ENCODE data around the gene EGR4.

EGR4 gene

GRCh38 chr2:73258913-73259215, 34.5 kb downstream of the EGR4 start:
- Histone ChIP-seq H3K4me1 (ENCODE audit: insufficient read depth, insufficient read length) (peaks cover 3% of the 10 kb centered on the region), H3K27me3 (ENCODE audit: insufficient read depth, insufficient read length) (no peaks in the 10 kb centered on the region), H3K9me3 (ENCODE audit: insufficient read depth, low read length) (no peaks in the 10 kb centered on the region), H3K36me3 (ENCODE audit: insufficient read depth, insufficient read length, low read length) (peaks cover 11% of the 10 kb centered on the region), H3K4me3 (ENCODE audit: insufficient read length, low read depth) (no peak overlapping the region), H3K9ac (ENCODE audit: insufficient read length, low read depth) (no peak overlapping the region)
- TF ChIP-seq ZNF274 (IDR thresholded peaks at IDR 0.05; ENCODE audit: low read depth, low read length) = no peak
- no peak for TF ChIP-seq YY1 (IDR thresholded peaks at IDR 0.05; ENCODE audit: insufficient read depth, insufficient read length)
- TF ChIP-seq SUZ12 (IDR thresholded peaks at IDR 0.05; ENCODE audit: extremely low read depth, insufficient read depth, insufficient read length) = no peak
- no peak for DNase-seq (ENCODE audit: low read depth, low spot score)

- Histone ChIP-seq H3K4me1 (ENCODE audit: insufficient read depth, insufficient read length) (peaks cover 3% of the 10 kb centered on the region), H3K9me3 (ENCODE audit: insufficient read depth, low read length) (no peaks in the 10 kb centered on the region), H3K36me3 (ENCODE audit: insufficient read depth, insufficient read length, low read length) (peaks cover 17% of the 10 kb centered on the region), H3K9ac (ENCODE audit: insufficient read length, low read depth) (no peak overlapping the region), H3K27me3 (ENCODE audit: insufficient read depth, insufficient read length) (no peaks in the 10 kb centered on the region), H3K4me3 (ENCODE audit: insufficient read length, low read depth) (no peak overlapping the region)
- TF ChIP-seq YY1 (IDR thresholded peaks at IDR 0.05; ENCODE audit: insufficient read depth, insufficient read length) (no peak), SUZ12 (IDR thresholded peaks at IDR 0.05; ENCODE audit: extremely low read depth, insufficient read depth, insufficient read length) (no peak), ZNF274 (IDR thresholded peaks at IDR 0.05; ENCODE audit: low read depth, low read length) (no peak)
- no peak for DNase-seq (ENCODE audit: low read depth, low spot score)
Observed at GRCh38 chr2:73258186-73258912, 35.0 kb downstream of the EGR4 start.

GRCh38 chr2:73257425-73258125, 35.8 kb downstream of the EGR4 start:
- no peak overlapping the region for H3K4me3 ChIP-seq (ENCODE audit: insufficient read length, low read depth)
- H3K4me1 ChIP-seq (ENCODE audit: insufficient read depth, insufficient read length) = peaks cover 3% of the 10 kb centered on the region
- H3K9ac ChIP-seq (ENCODE audit: insufficient read length, low read depth) = no peak overlapping the region
- H3K9me3 ChIP-seq (ENCODE audit: insufficient read depth, low read length) = no peaks in the 10 kb centered on the region
- peaks cover 24% of the 10 kb centered on the region for H3K36me3 ChIP-seq (ENCODE audit: insufficient read depth, insufficient read length, low read length)
- DNase-seq (ENCODE audit: low read depth, low spot score) = no peak
- TF ChIP-seq YY1 (IDR thresholded peaks at IDR 0.05; ENCODE audit: insufficient read depth, insufficient read length) (no peak), ZNF274 (IDR thresholded peaks at IDR 0.05; ENCODE audit: low read depth, low read length) (no peak), SUZ12 (IDR thresholded peaks at IDR 0.05; ENCODE audit: extremely low read depth, insufficient read depth, insufficient read length) (no peak)
- H3K27me3 ChIP-seq (ENCODE audit: insufficient read depth, insufficient read length) = no peaks in the 10 kb centered on the region

- H3K4me1 ChIP-seq (ENCODE audit: insufficient read depth, insufficient read length) = peaks cover 3% of the 10 kb centered on the region
- H3K9ac ChIP-seq (ENCODE audit: insufficient read length, low read depth) = no peak overlapping the region
- no peaks in the 10 kb centered on the region for H3K9me3 ChIP-seq (ENCODE audit: insufficient read depth, low read length)
- no peaks in the 10 kb centered on the region for H3K27me3 ChIP-seq (ENCODE audit: insufficient read depth, insufficient read length)
- DNase-seq (ENCODE audit: low read depth, low spot score) = no peak
- TF ChIP-seq YY1 (IDR thresholded peaks at IDR 0.05; ENCODE audit: insufficient read depth, insufficient read length) (no peak), ZNF274 (IDR thresholded peaks at IDR 0.05; ENCODE audit: low read depth, low read length) (no peak), SUZ12 (IDR thresholded peaks at IDR 0.05; ENCODE audit: extremely low read depth, insufficient read depth, insufficient read length) (no peak)
- H3K4me3 ChIP-seq (ENCODE audit: insufficient read length, low read depth) = no peak overlapping the region
- peaks cover 30% of the 10 kb centered on the region for H3K36me3 ChIP-seq (ENCODE audit: insufficient read depth, insufficient read length, low read length)
Observed at GRCh38 chr2:73257021-73257420, 36.3 kb downstream of the EGR4 start.

GRCh38 chr2:73256618-73256922, 36.8 kb downstream of the EGR4 start:
- TF ChIP-seq SUZ12 (IDR thresholded peaks at IDR 0.05; ENCODE audit: extremely low read depth, insufficient read depth, insufficient read length) = no peak
- no peak for TF ChIP-seq YY1 (IDR thresholded peaks at IDR 0.05; ENCODE audit: insufficient read depth, insufficient read length)
- TF ChIP-seq ZNF274 (IDR thresholded peaks at IDR 0.05; ENCODE audit: low read depth, low read length) = no peak
- Histone ChIP-seq H3K36me3 (ENCODE audit: insufficient read depth, insufficient read length, low read length) (peaks cover 34% of the 10 kb centered on the region), H3K4me3 (ENCODE audit: insufficient read length, low read depth) (no peak overlapping the region), H3K4me1 (ENCODE audit: insufficient read depth, insufficient read length) (peaks cover 3% of the 10 kb centered on the region), H3K9ac (ENCODE audit: insufficient read length, low read depth) (no peak overlapping the region), H3K9me3 (ENCODE audit: insufficient read depth, low read length) (no peaks in the 10 kb centered on the region), H3K27me3 (ENCODE audit: insufficient read depth, insufficient read length) (no peaks in the 10 kb centered on the region)
- no peak for DNase-seq (ENCODE audit: low read depth, low spot score)

- peaks cover 39% of the 10 kb centered on the region for H3K36me3 ChIP-seq (ENCODE audit: insufficient read depth, insufficient read length, low read length)
- TF ChIP-seq ZNF274 (IDR thresholded peaks at IDR 0.05; ENCODE audit: low read depth, low read length) (no peak), SUZ12 (IDR thresholded peaks at IDR 0.05; ENCODE audit: extremely low read depth, insufficient read depth, insufficient read length) (no peak), YY1 (IDR thresholded peaks at IDR 0.05; ENCODE audit: insufficient read depth, insufficient read length) (no peak)
- no peak overlapping the region for H3K9ac ChIP-seq (ENCODE audit: insufficient read length, low read depth)
- H3K9me3 ChIP-seq (ENCODE audit: insufficient read depth, low read length) = no peaks in the 10 kb centered on the region
- H3K4me1 ChIP-seq (ENCODE audit: insufficient read depth, insufficient read length) = peaks cover 3% of the 10 kb centered on the region
- no peak for DNase-seq (ENCODE audit: low read depth, low spot score)
- H3K4me3 ChIP-seq (ENCODE audit: insufficient read length, low read depth) = no peak overlapping the region
- H3K27me3 ChIP-seq (ENCODE audit: insufficient read depth, insufficient read length) = no peaks in the 10 kb centered on the region
Observed at GRCh38 chr2:73255907-73256617, 37.3 kb downstream of the EGR4 start.

- Histone ChIP-seq H3K27me3 (ENCODE audit: insufficient read depth, insufficient read length) (no peaks in the 10 kb centered on the region), H3K9ac (ENCODE audit: insufficient read length, low read depth) (no peak overlapping the region), H3K4me1 (ENCODE audit: insufficient read depth, insufficient read length) (no peaks in the 10 kb centered on the region), H3K4me3 (ENCODE audit: insufficient read length, low read depth) (no peak overlapping the region), H3K36me3 (ENCODE audit: insufficient read depth, insufficient read length, low read length) (peaks cover 48% of the 10 kb centered on the region), H3K9me3 (ENCODE audit: insufficient read depth, low read length) (no peaks in the 10 kb centered on the region)
- no peak for TF ChIP-seq YY1 (IDR thresholded peaks at IDR 0.05; ENCODE audit: insufficient read depth, insufficient read length)
- TF ChIP-seq ZNF274 (IDR thresholded peaks at IDR 0.05; ENCODE audit: low read depth, low read length) = no peak
- no peak for TF ChIP-seq SUZ12 (IDR thresholded peaks at IDR 0.05; ENCODE audit: extremely low read depth, insufficient read depth, insufficient read length)
- no peak for DNase-seq (ENCODE audit: low read depth, low spot score)
Observed at GRCh38 chr2:73255007-73255644, 38.2 kb downstream of the EGR4 start.

Measured in NT2/D1 (cell line).